RWPE2 (cell line): Measurements from ENCODE around the gene FLT1.

Experiments used
- ATAC-seq: fragments of 200-7000 bp; cut with Tn5 transposase; 3 replicates; pipeline ENCODE4 v1.9.1; 2021; ENCODE audit warnings: low read depth
- DNase-seq: peaks from one replicate; pipeline ENCODE4 v3.0.0-alpha.2; 2020; ENCODE audit warnings: low spot score
- H3K27ac ChIP-seq: fragments of 450-650 bp; 2 replicates; pipeline ENCODE4 v1.5.1; 2017; ENCODE audit warnings: mild to moderate bottlenecking; ENCODE audit not compliant: poor library complexity, severe bottlenecking
- H3K27me3 ChIP-seq: fragments of 250-450 bp; sonication (Bioruptor Pico); 2 replicates; pipeline ENCODE4 v1.5.1; 2021; ENCODE audit warnings: mild to moderate bottlenecking, moderate library complexity; ENCODE audit not compliant: insufficient read depth, poor library complexity, severe bottlenecking
- H3K36me3 ChIP-seq: fragments of 250-450 bp; sonication (Bioruptor Pico); 2 replicates; pipeline ENCODE4 v1.5.1; 2020; ENCODE audit warnings: low read depth, mild to moderate bottlenecking, moderate library complexity
- H3K4me1 ChIP-seq: fragments of 250-450 bp; sonication (Bioruptor Pico); 2 replicates; pipeline ENCODE4 v1.5.1; 2021; ENCODE audit warnings: mild to moderate bottlenecking, moderate library complexity; ENCODE audit not compliant: insufficient read depth, poor library complexity, severe bottlenecking
- H3K4me3 ChIP-seq: fragments of 250-450 bp; sonication (Bioruptor Pico); 2 replicates; pipeline ENCODE4 v1.5.1; 2021; ENCODE audit warnings: mild to moderate bottlenecking, moderate library complexity; ENCODE audit not compliant: severe bottlenecking
- H3K9me3 ChIP-seq: fragments of 250-450 bp; sonication (Bioruptor Pico); 2 replicates; pipeline ENCODE4 v1.5.1; 2021; ENCODE audit warnings: mild to moderate bottlenecking, moderate library complexity; ENCODE audit not compliant: severe bottlenecking
- CTCF ChIP-seq: fragments of 450-650 bp; IDR thresholded peaks from one replicate; pipeline ENCODE4 v1.5.1; 2017; ENCODE audit warnings: mild to moderate bottlenecking, moderate library complexity; ENCODE audit not compliant: poor library complexity, severe bottlenecking

Gene FLT1

GRCh38 chr13:28479005-28479404 is 15.9 kb downstream of the FLT1 start:
- no peaks in the 10 kb centered on the region for H3K9me3 ChIP-seq
- H3K4me1 ChIP-seq, result no peaks in the 10 kb centered on the region
- ATAC-seq, result no peak
- peaks cover 18% of the 10 kb centered on the region for H3K27me3 ChIP-seq
- H3K27ac ChIP-seq, result no peak overlapping the region
- DNase-seq, result no peak
- TF ChIP-seq CTCF, result no peak
- no peak overlapping the region for H3K4me3 ChIP-seq
- no peaks in the 10 kb centered on the region for H3K36me3 ChIP-seq

- DNase-seq (no peak), ATAC-seq (no peak)
- Histone ChIP-seq H3K4me1 (no peaks in the 10 kb centered on the region), H3K27me3 (peaks cover 10% of the 10 kb centered on the region), H3K36me3 (no peaks in the 10 kb centered on the region), H3K9me3 (no peaks in the 10 kb centered on the region), H3K27ac (no peak overlapping the region), H3K4me3 (no peak overlapping the region)
- TF ChIP-seq CTCF, result no peak
These were observed 16.8 kb downstream of the FLT1 start for GRCh38 chr13:28478127-28478526.

DNA sequence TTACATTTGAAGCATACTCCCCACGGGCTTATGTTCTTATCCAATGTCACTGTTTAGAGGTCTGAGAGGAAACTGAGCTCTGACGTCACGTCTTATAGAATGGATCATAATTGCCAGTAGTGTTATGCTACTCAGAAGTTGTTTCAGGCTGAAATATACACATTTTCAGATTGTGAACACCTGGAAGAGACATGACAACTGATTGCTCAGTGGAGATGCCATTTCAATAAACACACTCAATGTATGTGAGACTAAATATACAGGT is 17.3 kb downstream of the FLT1 start:
- Histone ChIP-seq H3K27me3 (peaks cover 8% of the 10 kb centered on the region), H3K27ac (no peak overlapping the region), H3K4me1 (no peaks in the 10 kb centered on the region), H3K4me3 (no peak overlapping the region), H3K36me3 (no peaks in the 10 kb centered on the region), H3K9me3 (no peaks in the 10 kb centered on the region)
- ATAC-seq, result no peak
- no peak for TF ChIP-seq CTCF
- DNase-seq, result no peak

DNA sequence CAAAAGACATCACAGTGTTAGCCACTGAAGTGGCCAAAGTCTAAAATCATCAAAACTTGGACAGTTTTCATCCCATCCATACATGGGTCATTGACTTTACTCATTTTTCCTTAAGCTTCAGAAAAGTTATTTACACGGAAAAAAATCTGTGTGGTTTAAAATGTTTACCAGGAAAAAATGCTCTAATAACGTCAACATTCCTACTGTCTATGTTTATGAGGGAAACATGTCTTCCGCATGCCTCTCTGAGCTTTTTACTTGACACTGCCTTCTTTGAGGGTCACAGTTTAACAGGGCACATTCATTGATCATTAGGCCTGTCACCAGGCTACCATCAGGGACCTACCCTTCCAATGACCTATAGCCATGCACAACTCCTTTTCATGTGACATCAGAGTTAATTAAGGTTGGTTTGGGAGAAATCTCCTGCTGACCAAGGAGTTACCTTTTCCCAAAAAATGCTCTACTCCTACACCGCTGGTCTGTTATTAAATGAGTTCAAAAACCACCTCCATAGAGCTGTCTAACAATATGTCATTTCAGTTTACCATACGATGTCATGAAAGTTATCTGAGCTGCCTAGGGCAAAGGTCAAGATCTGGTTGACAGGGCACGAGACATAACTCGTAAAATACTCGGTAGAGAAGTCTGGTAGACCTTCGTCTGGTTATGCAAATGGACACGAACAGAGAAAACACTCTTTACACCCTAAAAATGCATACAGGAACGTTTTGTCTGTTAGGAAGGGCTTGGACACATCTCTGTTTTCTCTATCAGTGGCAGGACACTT is 17.8 kb downstream of the FLT1 start:
- Histone ChIP-seq H3K9me3 (no peaks in the 10 kb centered on the region), H3K27me3 (peaks cover 8% of the 10 kb centered on the region), H3K27ac (no peak overlapping the region), H3K36me3 (no peaks in the 10 kb centered on the region), H3K4me3 (no peak overlapping the region), H3K4me1 (no peaks in the 10 kb centered on the region)
- DNase-seq, result no peak
- no peak for TF ChIP-seq CTCF
- no peak for ATAC-seq

- H3K4me1 ChIP-seq, result no peaks in the 10 kb centered on the region
- H3K27ac ChIP-seq, result no peak overlapping the region
- H3K4me3 ChIP-seq, result no peak overlapping the region
- no peaks in the 10 kb centered on the region for H3K36me3 ChIP-seq
- ATAC-seq (peak; percentile 61; the same call in 1 of the 3 replicates), DNase-seq (no peak)
- H3K27me3 ChIP-seq, result peaks cover 8% of the 10 kb centered on the region
- no peaks in the 10 kb centered on the region for H3K9me3 ChIP-seq
- TF ChIP-seq CTCF, result no peak
These were observed 18.8 kb downstream of the FLT1 start for GRCh38 chr13:28475916-28476725.
